ENCODE data around the gene INPP5B. TPM values are rescaled to one million over a fixed set of nuclear protein-coding genes. Genes with fewer than 3 reads are reported as not detected.
A peak's percentile ranks its signal among the peaks of the same experiment; 100 is the strongest.

The INPP5B gene
- total and polyA plus RNA-seq, 8 donors = 22.5 to 39.9 (median 31.3) TPM

DNA sequence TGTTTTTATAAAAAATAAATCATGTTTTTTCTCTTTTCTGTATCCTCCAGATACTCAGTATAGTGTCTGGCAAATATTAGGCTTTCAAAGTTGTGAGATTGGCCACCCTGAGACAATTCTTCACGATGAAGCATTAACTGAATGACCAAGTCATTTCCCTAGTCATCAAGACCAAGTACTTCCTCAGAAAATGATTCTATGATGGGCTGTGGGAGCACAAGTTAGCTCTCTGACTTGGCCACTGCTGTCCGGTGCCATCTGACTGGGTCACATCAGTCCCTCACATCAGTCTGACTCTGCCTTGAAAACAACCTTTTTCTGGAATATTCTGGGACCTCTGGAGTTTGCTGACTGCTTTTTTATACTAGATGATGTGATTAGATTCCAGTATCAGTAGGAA is 125.4 kb downstream of the INPP5B start:
- no peaks in the 10 kb centered on the region for H3K27me3 ChIP-seq
- H3K27ac ChIP-seq = no peak overlapping the region
- DNase-seq (no peak), ATAC-seq (no peak)
- H3K9me3 ChIP-seq = no peaks in the 10 kb centered on the region
- intact Hi-C loops (cut with DNase I) = no loop called here
- no peak overlapping the region for H3K4me3 ChIP-seq
- TF ChIP-seq, protein P1, sequence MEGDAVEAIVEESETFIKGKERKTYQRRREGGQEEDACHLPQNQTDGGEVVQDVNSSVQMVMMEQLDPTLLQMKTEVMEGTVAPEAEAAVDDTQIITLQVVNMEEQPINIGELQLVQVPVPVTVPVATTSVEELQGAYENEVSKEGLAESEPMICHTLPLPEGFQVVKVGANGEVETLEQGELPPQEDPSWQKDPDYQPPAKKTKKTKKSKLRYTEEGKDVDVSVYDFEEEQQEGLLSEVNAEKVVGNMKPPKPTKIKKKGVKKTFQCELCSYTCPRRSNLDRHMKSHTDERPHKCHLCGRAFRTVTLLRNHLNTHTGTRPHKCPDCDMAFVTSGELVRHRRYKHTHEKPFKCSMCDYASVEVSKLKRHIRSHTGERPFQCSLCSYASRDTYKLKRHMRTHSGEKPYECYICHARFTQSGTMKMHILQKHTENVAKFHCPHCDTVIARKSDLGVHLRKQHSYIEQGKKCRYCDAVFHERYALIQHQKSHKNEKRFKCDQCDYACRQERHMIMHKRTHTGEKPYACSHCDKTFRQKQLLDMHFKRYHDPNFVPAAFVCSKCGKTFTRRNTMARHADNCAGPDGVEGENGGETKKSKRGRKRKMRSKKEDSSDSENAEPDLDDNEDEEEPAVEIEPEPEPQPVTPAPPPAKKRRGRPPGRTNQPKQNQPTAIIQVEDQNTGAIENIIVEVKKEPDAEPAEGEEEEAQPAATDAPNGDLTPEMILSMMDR (IDR thresholded peaks at IDR 0.05) = no peak
- peaks cover 0 to 38% of the 10 kb centered on the region in 2 donors for H3K4me1 ChIP-seq
- H3K36me3 ChIP-seq = peaks cover 0 to 78% of the 10 kb centered on the region in 2 donors

DNA sequence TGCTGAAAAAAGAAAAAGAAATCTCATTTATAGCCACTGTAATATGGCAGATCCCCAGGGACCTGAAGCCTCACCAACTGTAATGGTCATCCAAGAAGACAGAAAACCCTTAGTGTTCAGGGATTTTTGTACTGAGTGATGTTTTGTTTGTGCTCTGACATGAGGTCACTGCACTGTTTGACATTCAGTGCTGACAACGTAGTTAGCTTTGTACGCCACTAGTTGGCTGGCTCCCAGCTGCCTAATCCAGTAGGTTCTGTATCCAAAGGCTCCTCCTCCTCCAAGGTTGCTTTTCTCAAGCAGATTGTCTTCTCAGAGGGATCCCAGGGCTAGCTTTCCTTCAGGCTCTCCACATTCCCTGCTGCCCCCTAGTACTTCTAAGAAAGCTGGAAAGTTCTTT is 129.4 kb downstream of the INPP5B start:
- intact Hi-C loops (cut with DNase I) = no loop called here
- peaks cover 0 to 22% of the 10 kb centered on the region in 2 donors for H3K4me1 ChIP-seq
- TF ChIP-seq, protein P1 (IDR thresholded peaks at IDR 0.05) = no peak
- DNase-seq = no peak
- H3K36me3 ChIP-seq = peaks cover 0 to 97% of the 10 kb centered on the region in 2 donors
- H3K27me3 ChIP-seq = no peaks in the 10 kb centered on the region
- H3K9me3 ChIP-seq = no peaks in the 10 kb centered on the region
- no peak for ATAC-seq
- H3K4me3 ChIP-seq = no peak overlapping the region
- H3K27ac ChIP-seq = no peak overlapping the region

DNA sequence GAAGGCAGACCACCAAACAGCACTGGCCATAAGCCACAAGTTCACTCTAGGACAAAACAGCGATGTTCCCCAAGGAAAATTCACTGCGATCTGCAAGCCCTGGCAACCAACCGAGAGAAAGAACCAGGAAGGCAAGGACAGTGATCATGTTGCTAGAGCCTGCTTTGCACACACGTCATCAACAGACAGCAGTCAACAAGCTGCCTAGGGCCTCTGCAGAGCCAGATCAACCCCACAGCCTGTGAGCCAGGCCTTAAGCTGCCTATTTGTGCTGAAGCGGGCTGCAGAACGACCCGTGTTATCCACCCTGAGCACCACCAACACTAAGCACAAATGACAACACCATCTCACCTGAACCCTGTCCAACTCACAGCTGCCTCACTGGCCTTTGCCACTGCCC is 132.6 kb downstream of the INPP5B start:
- H3K9me3 ChIP-seq = no peaks in the 10 kb centered on the region
- no peaks in the 10 kb centered on the region for H3K27me3 ChIP-seq
- DNase-seq (no peak), ATAC-seq (no peak)
- no peak overlapping the region for H3K27ac ChIP-seq
- intact Hi-C loops (cut with DNase I) = no loop called here
- H3K4me1 ChIP-seq = peaks cover 2 to 48% of the 10 kb centered on the region in 2 donors
- peaks cover 0 to 73% of the 10 kb centered on the region in 2 donors for H3K36me3 ChIP-seq
- no peak overlapping the region for H3K4me3 ChIP-seq
- TF ChIP-seq, protein P1 (IDR thresholded peaks at IDR 0.05) = no peak

DNA sequence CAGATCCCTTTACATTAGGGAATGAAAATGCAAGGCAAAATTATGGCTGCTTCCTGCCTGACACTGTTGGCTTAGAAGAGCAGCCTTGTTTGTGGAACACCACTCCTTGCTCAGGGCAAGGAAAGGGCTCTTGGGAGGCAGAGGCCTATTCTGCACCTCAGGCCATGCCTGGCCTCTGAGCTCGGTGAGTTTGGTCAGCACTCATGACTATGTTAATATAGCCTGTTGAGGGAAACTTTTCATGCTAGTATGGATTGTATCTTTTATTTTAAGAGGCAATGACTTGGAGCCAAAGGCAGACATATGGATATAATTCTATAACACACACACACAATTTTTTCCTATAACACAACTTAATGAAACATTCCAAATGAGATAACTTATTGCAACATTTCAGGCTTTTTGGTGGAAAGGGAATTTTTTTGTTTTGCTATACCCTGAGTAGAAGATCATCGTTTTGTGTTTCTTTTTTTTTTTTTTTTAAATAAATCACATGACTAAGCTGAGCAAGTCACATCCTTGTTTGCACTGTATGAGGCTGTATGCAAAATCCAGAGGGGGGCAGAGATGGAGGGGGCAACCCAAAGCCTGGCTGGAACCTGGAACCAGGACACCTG is 133.2 kb downstream of the INPP5B start:
- no peaks in the 10 kb centered on the region for H3K27me3 ChIP-seq
- H3K36me3 ChIP-seq = peaks cover 0 to 67% of the 10 kb centered on the region in 2 donors
- intact Hi-C loops (cut with DNase I) = no loop called here
- TF ChIP-seq, protein P1 (IDR thresholded peaks at IDR 0.05) = no peak
- peaks cover 7 to 54% of the 10 kb centered on the region in 2 donors for H3K4me1 ChIP-seq
- H3K27ac ChIP-seq = no peak overlapping the region
- H3K9me3 ChIP-seq = no peaks in the 10 kb centered on the region
- no peak overlapping the region for H3K4me3 ChIP-seq
- DNase-seq = no peak
- no peak for ATAC-seq

DNA sequence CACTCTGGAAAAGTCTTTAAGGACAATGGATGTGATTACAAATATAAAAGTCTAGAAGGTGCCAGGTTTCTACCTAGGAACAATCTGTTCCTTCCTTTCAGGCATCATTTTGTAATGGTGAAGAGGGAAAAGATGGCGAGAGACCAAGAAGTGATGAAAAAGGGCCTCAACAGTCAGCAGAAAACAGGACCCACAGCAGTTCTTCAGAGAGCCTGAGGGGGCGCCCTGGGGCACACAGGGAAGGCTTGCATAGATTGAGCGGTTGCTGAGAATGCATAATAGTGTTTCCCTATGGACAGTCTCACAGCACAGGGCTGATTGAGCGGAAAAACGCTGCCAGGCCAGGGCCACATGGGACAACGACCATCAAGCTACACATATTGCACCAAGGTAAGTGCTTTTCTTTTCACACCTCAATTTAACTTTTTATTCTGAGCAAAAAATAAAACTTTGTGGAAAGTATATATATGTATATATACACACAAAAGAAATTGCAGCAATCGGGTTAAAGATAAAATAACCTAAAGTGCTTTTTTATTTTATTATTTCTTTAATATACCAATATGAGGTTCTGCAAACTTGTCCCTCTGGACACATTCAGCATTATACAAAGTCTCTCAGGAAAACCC is 135.7 kb downstream of the INPP5B start:
- intact Hi-C loops (cut with DNase I) = no loop called here
- ATAC-seq (peak; percentile 30), DNase-seq (peak in 3 of 4 donors; percentile 52 to 87 (median 75))
- Histone ChIP-seq H3K36me3 (peaks cover 0 to 50% of the 10 kb centered on the region in 2 donors), H3K4me1 (peaks cover 14 to 67% of the 10 kb centered on the region in 2 donors), H3K27ac (peak overlapping the region in 1 of 2 donors; percentile 28), H3K4me3 (no peak overlapping the region), H3K9me3 (no peaks in the 10 kb centered on the region), H3K27me3 (no peaks in the 10 kb centered on the region)
- TF ChIP-seq, protein P1 (IDR thresholded peaks at IDR 0.05) = peak; percentile 74 to 82

Other genes starting within 250 kb of the INPP5B start
- 1 to 10 TPM; 2.3 to 3.2 TPM for gene EPHA10, start 181.9 kb downstream of the INPP5B start, total RNA-seq
- gene EPHA10, start 181.9 kb downstream of the INPP5B start, polyA plus RNA-seq (ENCODE audit: insufficient read length in 6 of 6) = under 1 TPM; 0.13 to 0.25 (median 0.18) TPM
- gene MANEAL, start 153.2 kb downstream of the INPP5B start, total RNA-seq = 10 to 100 TPM in 1 of 2 donors, 1 to 10 TPM in 1; 8.6 to 11.2 TPM
- 1 to 10 TPM; 4.3 to 5.8 (median 5.2) TPM for gene MANEAL, start 153.2 kb downstream of the INPP5B start, polyA plus RNA-seq (ENCODE audit: insufficient read length in 6 of 6)
- 10 to 100 TPM; 43.0 to 54.3 TPM for gene C1orf122, start 139.3 kb downstream of the INPP5B start, total RNA-seq
- gene C1orf122, start 139.3 kb downstream of the INPP5B start, polyA plus RNA-seq (ENCODE audit: insufficient read length in 6 of 6) = 10 to 100 TPM; 18.6 to 38.1 (median 26.0) TPM
- 10 to 100 TPM; 13.1 to 16.9 TPM for gene YRDC, start 138.8 kb downstream of the INPP5B start, total RNA-seq
- gene YRDC, start 138.8 kb downstream of the INPP5B start, polyA plus RNA-seq (ENCODE audit: insufficient read length in 6 of 6) = 10 to 100 TPM in 5 of 6 donors, 1 to 10 TPM in 1; 9.8 to 14.7 (median 11.9) TPM
- 10 to 100 TPM; 16.8 to 37.4 TPM for gene MTF1, start 87.5 kb downstream of the INPP5B start, total RNA-seq
- 1 to 10 TPM; 7.5 to 9.6 (median 8.9) TPM for gene MTF1, start 87.5 kb downstream of the INPP5B start, polyA plus RNA-seq (ENCODE audit: insufficient read length in 6 of 6)
- gene SF3A3, start 43.0 kb upstream of the INPP5B start, total RNA-seq = 10 to 100 TPM; 37.1 to 47.1 TPM
- 100 to 1,000 TPM in 2 of 6 donors, 10 to 100 TPM in 4; 89.1 to 107 (median 99.3) TPM for gene SF3A3, start 43.0 kb upstream of the INPP5B start, polyA plus RNA-seq (ENCODE audit: insufficient read length in 6 of 6)
- 10 to 100 TPM; 17.2 to 34.4 TPM for gene FHL3, start 58.5 kb upstream of the INPP5B start, total RNA-seq
- 10 to 100 TPM; 14.8 to 18.5 (median 17.8) TPM for gene FHL3, start 58.5 kb upstream of the INPP5B start, polyA plus RNA-seq (ENCODE audit: insufficient read length in 6 of 6)
- 10 to 100 TPM; 24.5 to 33.3 TPM for gene UTP11, start 65.7 kb upstream of the INPP5B start, total RNA-seq
- 10 to 100 TPM; 37.0 to 50.2 (median 43.6) TPM for gene UTP11, start 65.7 kb upstream of the INPP5B start, polyA plus RNA-seq (ENCODE audit: insufficient read length in 6 of 6)
- not detected for gene POU3F1, start 99.7 kb upstream of the INPP5B start, total RNA-seq
- gene POU3F1, start 99.7 kb upstream of the INPP5B start, polyA plus RNA-seq (ENCODE audit: insufficient read length in 6 of 6) = under 1 TPM in 4 of 6 donors, not detected in 2; 0.08 to 0.28 (median 0.13) TPM

All from left lung (tissue), 10 donors.